GM12873 (cell line): ENCODE results near the gene NOTUM.

Experiments used
- CTCF ChIP-seq: IDR thresholded peaks from 2 replicates; pipeline ENCODE4 v1.5.1; 2012; ENCODE audit warnings: low read depth, mild to moderate bottlenecking, moderate library complexity, low read length, control low read depth; ENCODE audit not compliant: insufficient read depth; ENCODE audit errors: missing control alignments

The NOTUM gene

GRCh38 chr17:81913394-81914102, 47.4 kb downstream of the NOTUM start:
- TF ChIP-seq CTCF, result no peak

GRCh38 chr17:81912441-81913309, 48.3 kb downstream of the NOTUM start:
- TF ChIP-seq CTCF, result no peak

GRCh38 chr17:81911969-81912368, 49.0 kb downstream of the NOTUM start:
- no peak for TF ChIP-seq CTCF

- peak; percentile 12 for TF ChIP-seq CTCF
Observed at GRCh38 chr17:81911277-81911961, 49.6 kb downstream of the NOTUM start, which contains the start of gene PCYT2. PCYT2 (minus strand) TSS chr17:81911399; CDS start chr17:81911355, 44 bp downstream.

- no peak for TF ChIP-seq CTCF
Observed at GRCh38 chr17:81910840-81911276, 50.1 kb downstream of the NOTUM start.

GRCh38 chr17:81909966-81910839, 50.8 kb downstream of the NOTUM start:
- no peak for TF ChIP-seq CTCF
